ENCODE measurements around the gene GNGT2.

DNA sequence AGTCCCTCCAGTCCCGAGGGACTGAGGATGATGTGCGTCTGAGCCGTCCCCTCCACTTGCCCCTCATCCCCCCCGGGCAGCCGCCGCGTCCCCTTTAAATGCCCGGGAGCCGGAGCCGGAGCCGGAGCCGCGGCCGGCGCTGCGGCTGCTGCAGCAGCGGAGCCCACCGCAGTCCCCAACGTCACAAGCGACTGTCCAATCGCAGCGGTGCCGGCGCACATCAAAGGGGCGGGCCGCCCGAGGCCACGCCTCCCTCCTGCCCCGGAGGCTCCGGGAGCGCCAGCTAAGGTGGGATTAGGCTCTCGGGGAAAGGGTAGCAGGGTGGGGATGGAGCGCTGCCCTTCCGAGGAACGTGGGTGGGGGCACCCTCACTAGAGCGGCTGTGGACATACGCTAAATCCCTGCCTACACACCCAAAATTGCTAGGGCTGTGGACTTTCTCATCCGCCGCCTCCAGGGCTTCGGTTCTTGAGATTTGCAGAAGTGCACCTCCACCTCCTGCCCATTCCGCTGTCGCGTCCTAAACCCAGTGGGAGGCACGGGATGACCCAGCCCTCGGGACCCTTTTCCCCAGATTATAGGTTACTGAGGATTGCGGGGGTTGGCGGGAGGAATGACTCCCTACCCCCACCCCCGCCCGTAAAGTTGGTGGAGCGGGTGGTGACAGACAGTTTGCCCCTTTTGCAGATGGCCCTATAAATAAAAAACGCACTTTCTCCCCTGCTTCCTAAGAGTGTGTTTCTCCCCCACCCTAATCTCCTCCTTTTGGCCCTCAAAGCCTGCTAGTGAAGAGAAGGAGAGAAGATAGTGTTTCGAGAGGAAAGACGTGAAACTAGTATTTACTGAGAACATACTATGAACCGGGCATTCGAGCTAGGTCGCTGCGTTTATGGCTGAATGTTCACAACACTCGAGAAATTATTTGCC lies 20.5 kb upstream of the GNGT2 start, which contains the start of gene PHOSPHO1:
- TF ChIP-seq, protein P1, sequence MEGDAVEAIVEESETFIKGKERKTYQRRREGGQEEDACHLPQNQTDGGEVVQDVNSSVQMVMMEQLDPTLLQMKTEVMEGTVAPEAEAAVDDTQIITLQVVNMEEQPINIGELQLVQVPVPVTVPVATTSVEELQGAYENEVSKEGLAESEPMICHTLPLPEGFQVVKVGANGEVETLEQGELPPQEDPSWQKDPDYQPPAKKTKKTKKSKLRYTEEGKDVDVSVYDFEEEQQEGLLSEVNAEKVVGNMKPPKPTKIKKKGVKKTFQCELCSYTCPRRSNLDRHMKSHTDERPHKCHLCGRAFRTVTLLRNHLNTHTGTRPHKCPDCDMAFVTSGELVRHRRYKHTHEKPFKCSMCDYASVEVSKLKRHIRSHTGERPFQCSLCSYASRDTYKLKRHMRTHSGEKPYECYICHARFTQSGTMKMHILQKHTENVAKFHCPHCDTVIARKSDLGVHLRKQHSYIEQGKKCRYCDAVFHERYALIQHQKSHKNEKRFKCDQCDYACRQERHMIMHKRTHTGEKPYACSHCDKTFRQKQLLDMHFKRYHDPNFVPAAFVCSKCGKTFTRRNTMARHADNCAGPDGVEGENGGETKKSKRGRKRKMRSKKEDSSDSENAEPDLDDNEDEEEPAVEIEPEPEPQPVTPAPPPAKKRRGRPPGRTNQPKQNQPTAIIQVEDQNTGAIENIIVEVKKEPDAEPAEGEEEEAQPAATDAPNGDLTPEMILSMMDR (IDR thresholded peaks at IDR 0.05): peak in 1 of 3 experiments; percentile 10
- TF ChIP-seq POLR2A (IDR thresholded peaks at IDR 0.05; ENCODE audit: low read depth): no peak
